Measurements from ENCODE around the gene PDE8A.

DNA sequence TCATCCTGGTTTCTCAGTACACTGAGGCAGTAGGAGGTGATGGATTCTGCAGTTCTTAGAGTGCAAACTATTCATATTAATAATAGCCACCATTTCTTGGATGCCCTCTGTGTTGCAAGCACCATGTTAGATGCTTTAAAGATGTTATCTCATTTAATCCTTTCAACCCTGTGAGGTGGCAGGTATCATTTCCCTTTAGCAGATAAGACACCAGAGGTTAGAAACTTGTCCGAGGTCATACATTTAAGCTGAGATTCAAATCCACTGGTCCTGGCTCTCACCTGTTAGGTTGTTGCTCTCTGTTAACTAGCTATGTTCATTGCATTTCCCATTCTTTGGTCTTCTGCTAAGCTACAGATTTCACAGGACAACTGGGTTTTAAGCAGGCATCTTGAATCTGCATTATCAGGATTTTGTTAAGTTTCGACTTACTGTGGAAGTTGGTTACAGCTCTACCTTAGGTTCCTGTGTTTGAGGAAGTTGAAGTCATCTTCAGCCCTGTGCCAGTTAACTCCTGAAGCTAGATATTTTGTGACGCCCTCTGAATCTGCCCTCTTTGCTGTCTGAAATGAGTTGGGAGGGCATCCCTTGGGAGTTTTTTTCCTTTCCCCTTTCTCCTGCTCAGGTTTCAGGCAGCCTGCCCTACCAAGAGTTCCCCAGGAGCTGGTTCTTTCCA is 6.4 kb downstream of the PDE8A start:
- TF ChIP-seq CTCF (IDR thresholded peaks at IDR 0.05) (no peak), POLR2A (IDR thresholded peaks at IDR 0.05) (no peak)
